ENCODE results near the gene ATP8A2.

DNA sequence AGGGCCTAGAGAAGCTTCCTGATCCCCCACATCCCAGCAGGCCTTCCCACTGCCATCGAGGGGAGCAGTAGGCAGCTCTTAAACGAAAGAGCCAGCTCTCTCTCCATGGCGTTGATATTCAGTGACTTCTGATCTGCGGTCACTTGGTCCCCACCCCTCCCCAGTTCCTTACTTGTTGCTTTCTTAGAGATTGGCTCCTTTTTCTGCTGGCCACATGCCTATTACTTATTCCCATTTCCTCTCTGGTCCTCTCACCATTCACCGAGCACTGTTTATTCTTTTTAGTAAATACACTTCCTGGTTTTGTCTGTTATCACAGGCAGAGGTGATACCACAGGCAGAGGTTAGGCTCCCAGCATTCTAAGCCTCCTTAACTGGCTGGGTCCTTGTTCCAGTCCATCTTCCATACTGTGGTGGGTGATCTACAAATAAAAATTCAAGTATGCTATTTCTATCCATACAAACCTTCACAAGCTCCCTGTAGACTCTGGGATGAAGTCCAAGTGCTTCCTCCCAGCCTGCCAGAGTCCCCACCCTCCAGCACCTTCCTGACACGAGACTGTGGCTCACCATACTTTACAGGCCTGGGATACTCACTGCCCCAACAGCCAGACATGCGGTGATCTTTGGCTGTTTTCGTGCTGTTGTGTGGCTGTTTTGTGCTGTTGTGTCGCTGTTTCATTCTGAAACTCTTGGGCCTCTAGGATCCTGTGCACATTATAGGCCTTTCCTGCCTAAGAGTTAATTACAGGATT is 315.9 kb downstream of the ATP8A2 start:
- TF ChIP-seq, protein P1, sequence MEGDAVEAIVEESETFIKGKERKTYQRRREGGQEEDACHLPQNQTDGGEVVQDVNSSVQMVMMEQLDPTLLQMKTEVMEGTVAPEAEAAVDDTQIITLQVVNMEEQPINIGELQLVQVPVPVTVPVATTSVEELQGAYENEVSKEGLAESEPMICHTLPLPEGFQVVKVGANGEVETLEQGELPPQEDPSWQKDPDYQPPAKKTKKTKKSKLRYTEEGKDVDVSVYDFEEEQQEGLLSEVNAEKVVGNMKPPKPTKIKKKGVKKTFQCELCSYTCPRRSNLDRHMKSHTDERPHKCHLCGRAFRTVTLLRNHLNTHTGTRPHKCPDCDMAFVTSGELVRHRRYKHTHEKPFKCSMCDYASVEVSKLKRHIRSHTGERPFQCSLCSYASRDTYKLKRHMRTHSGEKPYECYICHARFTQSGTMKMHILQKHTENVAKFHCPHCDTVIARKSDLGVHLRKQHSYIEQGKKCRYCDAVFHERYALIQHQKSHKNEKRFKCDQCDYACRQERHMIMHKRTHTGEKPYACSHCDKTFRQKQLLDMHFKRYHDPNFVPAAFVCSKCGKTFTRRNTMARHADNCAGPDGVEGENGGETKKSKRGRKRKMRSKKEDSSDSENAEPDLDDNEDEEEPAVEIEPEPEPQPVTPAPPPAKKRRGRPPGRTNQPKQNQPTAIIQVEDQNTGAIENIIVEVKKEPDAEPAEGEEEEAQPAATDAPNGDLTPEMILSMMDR (conservative IDR thresholded peaks at IDR 0.05): no peak
- TF ChIP-seq ZFX (IDR thresholded peaks at IDR 0.05): no peak
